GM23338 (cell line): ENCODE data around the gene ADAM17. TPM values are rescaled to one million over a fixed set of nuclear protein-coding genes. Genes with fewer than 3 reads are reported as not detected.

Experiments used
- ATAC-seq: fragments of 200-7000 bp; cut with Tn5 transposase; 3 replicates; pipeline ENCODE4 v1.9.1; 2020
- DNase-seq: peaks from one replicate; pipeline ENCODE4 v3.0.0-alpha.2; 2015; ENCODE audit warnings: low spot score
- H2AFZ ChIP-seq: fragments of 200-600 bp; sonication (generic); 2 replicates; pipeline ENCODE4 v1.8.0; 2016; ENCODE audit warnings: antibody characterized with exemption, mild to moderate bottlenecking, moderate library complexity
- H3F3A ChIP-seq: fragments of 200-600 bp; sonication (generic); replicated peaks from 2 replicates; pipeline ENCODE4 v1.8.0; 2017; ENCODE audit warnings: antibody characterized with exemption, mixed run types, low read depth
- H3K27ac ChIP-seq: fragments of 200-600 bp; sonication (generic); 2 replicates; pipeline ENCODE4 v1.6.1; 2016; ENCODE audit warnings: low read depth
- H3K27me3 ChIP-seq: fragments of 200-600 bp; sonication (generic); 2 replicates; pipeline ENCODE4 v1.8.0; 2016; ENCODE audit warnings: mild to moderate bottlenecking, mixed run types, moderate library complexity; ENCODE audit not compliant: insufficient read depth
- H3K36me3 ChIP-seq: fragments of 200-600 bp; sonication (generic); 2 replicates; pipeline ENCODE4 v1.8.0; 2016; ENCODE audit warnings: mild to moderate bottlenecking; ENCODE audit not compliant: insufficient read depth
- H3K4me1 ChIP-seq: fragments of 200-600 bp; sonication (generic); 2 replicates; pipeline ENCODE4 v1.8.0; 2016; ENCODE audit warnings: mild to moderate bottlenecking, moderate library complexity; ENCODE audit not compliant: insufficient read depth
- H3K4me2 ChIP-seq: fragments of 200-600 bp; sonication (generic); 2 replicates; pipeline ENCODE4 v1.7.1; 2017; ENCODE audit warnings: mixed run types
- H3K4me3 ChIP-seq: fragments of 200-600 bp; sonication (generic); 2 replicates; pipeline ENCODE4 v1.6.1; 2016; ENCODE audit warnings: mixed run types
- H3K79me2 ChIP-seq: fragments of 200-600 bp; sonication (generic); replicated peaks from 2 replicates; pipeline ENCODE4 v1.8.0; 2017; ENCODE audit warnings: mild to moderate bottlenecking; ENCODE audit not compliant: insufficient read depth
- H3K9me2 ChIP-seq: fragments of 200-600 bp; sonication (generic); 2 replicates; pipeline ENCODE4 v1.8.0; 2017; ENCODE audit not compliant: insufficient read depth
- H4K20me1 ChIP-seq: fragments of 200-600 bp; sonication (generic); replicated peaks from 2 replicates; pipeline ENCODE4 v1.8.0; 2017; ENCODE audit warnings: mild to moderate bottlenecking; ENCODE audit not compliant: insufficient read depth
- H3K27ac Mint-ChIP-seq: 2 replicates; pipeline ENCODE4 v1.8.0; 2020; ENCODE audit warnings: inconsistent platforms, mild to moderate bottlenecking, moderate library complexity, mixed read lengths
- H3K27me3 Mint-ChIP-seq: 3 replicates; pipeline ENCODE4 v1.8.0; 2022; ENCODE audit warnings: low read depth, mild to moderate bottlenecking, moderate library complexity, mixed read lengths, inconsistent platforms; ENCODE audit not compliant: insufficient read depth, poor library complexity
- H3K36me3 Mint-ChIP-seq: 3 replicates; pipeline ENCODE4 v1.8.0; 2021; ENCODE audit warnings: low read depth, mild to moderate bottlenecking, inconsistent platforms, moderate library complexity, mixed read lengths
- H3K4me1 Mint-ChIP-seq: 3 replicates; pipeline ENCODE4 v1.8.0; 2020; ENCODE audit warnings: mild to moderate bottlenecking, inconsistent platforms, mixed read lengths
- H3K4me3 Mint-ChIP-seq: 3 replicates; pipeline ENCODE4 v1.8.0; 2021; ENCODE audit warnings: moderate library complexity, mild to moderate bottlenecking, inconsistent platforms, mixed read lengths
- H3K9me3 Mint-ChIP-seq: 3 replicates; pipeline ENCODE4 v1.8.0; 2020; ENCODE audit warnings: moderate library complexity, mild to moderate bottlenecking, inconsistent platforms, mixed read lengths
- CREB1 ChIP-seq: fragments of 250-450 bp; sonication (Bioruptor Pico); IDR thresholded peaks from 2 replicates; pipeline ENCODE4 v1.5.0; 2020; ENCODE audit warnings: low read depth, mild to moderate bottlenecking, moderate library complexity
- ETS1 ChIP-seq: IDR thresholded peaks from 2 replicates; pipeline ENCODE4 v1.6.1; 2016; ENCODE audit warnings: antibody characterized with exemption
- EZH2phosphoT487 ChIP-seq: fragments of 200-600 bp; sonication (generic); IDR thresholded peaks from one replicate; pipeline ENCODE4 v1.8.1; 2018; ENCODE audit warnings: antibody characterized with exemption; ENCODE audit not compliant: unreplicated experiment
- POLR2AphosphoS5 ChIP-seq: IDR thresholded peaks from 2 replicates; pipeline ENCODE4 v1.6.1; 2016; ENCODE audit warnings: antibody characterized with exemption, low read depth
- REST ChIP-seq: IDR thresholded peaks from one replicate; pipeline ENCODE4 v1.6.1; 2018; ENCODE audit warnings: antibody characterized with exemption; ENCODE audit not compliant: unreplicated experiment
- STAT1 ChIP-seq: IDR thresholded peaks from one replicate; pipeline ENCODE4 v1.6.1; 2016; ENCODE audit warnings: antibody characterized with exemption; ENCODE audit not compliant: unreplicated experiment
- ZNF331 ChIP-seq: fragments of 250-450 bp; sonication (Bioruptor Pico); IDR thresholded peaks from 2 replicates; pipeline ENCODE4 v1.5.0; 2020; ENCODE audit warnings: low read depth, mild to moderate bottlenecking, moderate library complexity
- ZNF462 ChIP-seq: fragments of 250-450 bp; sonication (Bioruptor Pico); IDR thresholded peaks from 2 replicates; pipeline ENCODE4 v1.5.0; 2020; ENCODE audit warnings: mild to moderate bottlenecking, moderate library complexity
- polyA plus RNA-seq: library from polyadenylated mRNA; unstranded; fragments of >200 nt; fragmentation: Nextera tagmentation; extraction: Ambion mirVana; gene quantifications from 2 replicates; pipeline ENCODE4 v1.2.1, GENCODE V29; 2016
- total RNA-seq: library from RNA; depleted of rRNA; stranded (reverse); fragments of >200 nt; shearing (Covaris generic); gene quantifications from 2 replicates; pipeline ENCODE4 v1.2.3, GENCODE V29; 2014

The ADAM17 gene
- total and polyA plus RNA-seq, 2 experiments from 2014 or later, result 8.3 to 23.5 TPM

GRCh38 chr2:9548506-9548905 is 7.1 kb downstream of the ADAM17 start (continued):
- no peak for TF ChIP-seq ZNF462 (CRISPR knock-in tag)

- Histone ChIP-seq H3K4me3 (no peak overlapping the region), H3K27me3 (no peaks in the 10 kb centered on the region), H3K9me2 (no peaks in the 10 kb centered on the region), H3F3A (no peaks in the 10 kb centered on the region), H3K27ac (no peak overlapping the region), H3K36me3 (no peaks in the 10 kb centered on the region), H3K79me2 (peaks cover 95% of the 10 kb centered on the region), H3K4me2 (no peak overlapping the region), H3K4me1 (peaks cover 8% of the 10 kb centered on the region), H4K20me1 (peaks cover 20% of the 10 kb centered on the region; the same call in 1 of the 2 replicates), H2AFZ (no peak overlapping the region)
- no peak overlapping the region; the same call in 2 of the 3 replicates for H3K4me3 Mint-ChIP-seq
- DNase-seq (peak; percentile 24), ATAC-seq (peak; percentile 65)
- peaks cover 29% of the 10 kb centered on the region for H3K4me1 Mint-ChIP-seq
- no peaks in the 10 kb centered on the region for H3K36me3 Mint-ChIP-seq
- no peaks in the 10 kb centered on the region for H3K9me3 Mint-ChIP-seq
- H3K27ac Mint-ChIP-seq, result peak overlapping the region; percentile 51
- no peaks in the 10 kb centered on the region for H3K27me3 Mint-ChIP-seq
- no peak for TF ChIP-seq REST
- TF ChIP-seq CREB1 (CRISPR knock-in tag), result no peak
- no peak for TF ChIP-seq STAT1
- TF ChIP-seq POLR2AphosphoS5, result no peak
- TF ChIP-seq ETS1, result no peak
- no peak for TF ChIP-seq ZNF331 (CRISPR knock-in tag)
- no peak for TF ChIP-seq EZH2phosphoT487
These were observed 8.2 kb downstream of the ADAM17 start for GRCh38 chr2:9547262-9547991.
